T-cell (primary cell): ENCODE measurements around the gene PRR15. TPM values are rescaled to one million over a fixed set of nuclear protein-coding genes. Genes with fewer than 3 reads are reported as not detected.

Experiments used
- ATAC-seq, 4 experiments: fragments of 200-7000 bp in 3 of 4; fragments of 150-1000 bp in 1 of 4; cut with Tn5 transposase; replicated peaks in 1 of 4; 1 replicate in 3 of 4; 2 replicates in 1 of 4; pipeline ENCODE4 v1.10.0; 2021; ENCODE audit warnings: moderate library complexity in 3 of 4, mild to moderate bottlenecking in 2 of 4, moderate number of reproducible peaks in 1 of 4
- CTCF ChIA-PET, 2 donors: fragments of 300-600 bp; sonication (Branson Sonifier 250); formaldehyde crosslinking; loops; one replicate each; lab custom pipeline; 2022; ENCODE audit warnings: antibody characterized with exemption in 2 of 2; lab: Charles Lee
- POLR2A ChIA-PET, 2 donors: fragments of 300-600 bp; sonication (Branson Sonifier 250); formaldehyde crosslinking; loops; one replicate each; lab custom pipeline; 2022; ENCODE audit warnings: antibody characterized with exemption in 2 of 2; lab: Charles Lee
- DNase-seq, 35 experiments: peaks; one replicate each; pipeline versions ENCODE4 v3.0.0 to v3.0.0-alpha.2; 2013 to 2023
- H3K27ac ChIP-seq: one replicate; pipeline ENCODE4 v1.5.1; 2013; ENCODE audit warnings: low read length
- H3K27me3 ChIP-seq, 2 experiments: replicated peaks in 1 of 2; 1 replicate in 1 of 2; 2 replicates in 1 of 2; pipeline versions ENCODE4 v1.6.1 to v1.7.0; 2013; ENCODE audit warnings: low read length in 1 of 2, mixed read lengths in 1 of 2; ENCODE audit not compliant: control insufficient read depth in 2 of 2, insufficient read depth in 2 of 2; ENCODE audit errors: extremely low read depth in 1 of 2
- H3K36me3 ChIP-seq, 2 donors: 1 replicate in 1 of 2; 2 replicates in 1 of 2; pipeline versions ENCODE4 v1.6.1 to v1.7.0; 2013; ENCODE audit warnings: low read length in 1 of 2; ENCODE audit not compliant: control insufficient read depth in 2 of 2, insufficient read depth in 1 of 2; ENCODE audit errors: extremely low read depth in 1 of 2
- H3K4me1 ChIP-seq, 2 experiments: 1 replicate in 1 of 2; 2 replicates in 1 of 2; pipeline versions ENCODE4 v1.6.1 to v1.7.0; 2013; ENCODE audit warnings: low read length in 2 of 2, mixed read lengths in 1 of 2; ENCODE audit not compliant: insufficient read depth in 2 of 2, control insufficient read depth in 1 of 2; ENCODE audit errors: extremely low read depth in 1 of 2
- H3K4me3 ChIP-seq, 2 donors: 1 replicate in 1 of 2; 2 replicates in 1 of 2; pipeline versions ENCODE4 v1.5.1 to v1.7.0; 2013; ENCODE audit warnings: mild to moderate bottlenecking in 2 of 2, low read length in 1 of 2, moderate library complexity in 1 of 2; ENCODE audit not compliant: control insufficient read depth in 1 of 2; ENCODE audit errors: extremely low read depth in 1 of 2
- H3K9me3 ChIP-seq: 2 replicates; pipeline ENCODE4 v1.7.0; 2013
- H3K27ac Mint-ChIP-seq, 2 donors: one replicate each; pipeline ENCODE4 v1.8.0; 2020 to 2021; ENCODE audit warnings: mild to moderate bottlenecking in 2 of 2, mixed read lengths in 2 of 2
- H3K27me3 Mint-ChIP-seq, 2 donors: one replicate each; pipeline ENCODE4 v1.8.0; 2021 to 2022; ENCODE audit warnings: mixed read lengths in 2 of 2
- H3K36me3 Mint-ChIP-seq: one replicate; pipeline ENCODE4 v1.8.0; 2021; ENCODE audit warnings: mixed read lengths
- H3K4me1 Mint-ChIP-seq, 3 donors: one replicate each; pipeline ENCODE4 v1.8.0; 2020 to 2022; ENCODE audit warnings: mixed read lengths in 3 of 3, mild to moderate bottlenecking in 1 of 3
- H3K4me3 Mint-ChIP-seq, 3 donors: one replicate each; pipeline ENCODE4 v1.8.0; 2020 to 2022; ENCODE audit warnings: mild to moderate bottlenecking in 3 of 3, mixed read lengths in 3 of 3, moderate library complexity in 3 of 3
- H3K9me3 Mint-ChIP-seq, 3 donors: one replicate each; pipeline ENCODE4 v1.8.0; 2020 to 2022; ENCODE audit warnings: mixed read lengths in 3 of 3
- WGBS: methylation state at CpG from one replicate; pipeline ENCODE4 v1.1.5; 2013; ENCODE audit warnings: missing lambda C conversion rate; ENCODE audit not compliant: insufficient coverage; 5-methylcytosine and 5-hydroxymethylcytosine counted together
- total RNA-seq, 35 experiments: library from RNA in 6 of 35; stranded (reverse) in 6 of 35; fragments of 120-200 nt in 1 of 35; gene quantifications; one replicate each; pipeline versions ENCODE4 v1.2.1 to v1.2.4 and lab custom pipeline; 2013 to 2026

The PRR15 gene
- total RNA-seq, 5 donors from 2014 or later (not counting 1 experiment from before 2014, with no cell fraction given) = 0.30 to 0.38 TPM; not detected in 3

DNA sequence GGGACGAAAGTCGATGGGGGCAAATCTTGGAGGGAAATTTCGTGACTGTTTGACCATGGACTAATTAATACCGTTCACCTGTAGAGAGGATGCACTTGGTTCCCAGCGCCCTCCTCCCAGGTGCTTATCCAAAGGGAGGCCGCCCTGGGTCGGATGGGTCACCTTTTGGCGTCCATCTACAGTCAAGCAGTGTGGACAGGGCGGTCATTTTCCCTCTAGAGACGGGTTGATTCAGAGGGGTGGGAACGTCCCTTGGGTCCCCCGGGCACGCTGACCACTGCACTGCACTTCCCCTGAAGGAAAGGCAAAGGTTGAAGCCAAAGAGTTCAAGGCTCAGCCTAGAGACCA is 2.0 kb downstream of the PRR15 start:
- peaks cover 14 to 26% (median 16%) of the 10 kb centered on the region in 3 donors for H3K4me1 Mint-ChIP-seq
- H3K4me3 ChIP-seq = peak overlapping the region in 1 of 2 donors; percentile 74
- ChIA-PET POLR2A (no interaction called here), CTCF (no interaction called here)
- peak overlapping the region in 2 of 3 donors; percentile 11 to 72 for H3K4me3 Mint-ChIP-seq
- no peak overlapping the region for H3K27ac Mint-ChIP-seq
- H3K9me3 ChIP-seq = no peaks in the 10 kb centered on the region
- H3K4me1 ChIP-seq = peaks cover 6 to 31% of the 10 kb centered on the region in 2 experiments
- ATAC-seq (no peak), DNase-seq (no peak)
- H3K27me3 Mint-ChIP-seq = peaks cover 56 to 73% of the 10 kb centered on the region in 2 donors
- WGBS = 40% methylated on average over 12 of the region's 13 CpGs
- peaks cover 6 to 60% of the 10 kb centered on the region in 2 experiments for H3K27me3 ChIP-seq
- no peaks in the 10 kb centered on the region for H3K36me3 Mint-ChIP-seq
- no peaks in the 10 kb centered on the region for H3K36me3 ChIP-seq
- H3K27ac ChIP-seq = no peak overlapping the region
- H3K9me3 Mint-ChIP-seq = no peaks in the 10 kb centered on the region

DNA sequence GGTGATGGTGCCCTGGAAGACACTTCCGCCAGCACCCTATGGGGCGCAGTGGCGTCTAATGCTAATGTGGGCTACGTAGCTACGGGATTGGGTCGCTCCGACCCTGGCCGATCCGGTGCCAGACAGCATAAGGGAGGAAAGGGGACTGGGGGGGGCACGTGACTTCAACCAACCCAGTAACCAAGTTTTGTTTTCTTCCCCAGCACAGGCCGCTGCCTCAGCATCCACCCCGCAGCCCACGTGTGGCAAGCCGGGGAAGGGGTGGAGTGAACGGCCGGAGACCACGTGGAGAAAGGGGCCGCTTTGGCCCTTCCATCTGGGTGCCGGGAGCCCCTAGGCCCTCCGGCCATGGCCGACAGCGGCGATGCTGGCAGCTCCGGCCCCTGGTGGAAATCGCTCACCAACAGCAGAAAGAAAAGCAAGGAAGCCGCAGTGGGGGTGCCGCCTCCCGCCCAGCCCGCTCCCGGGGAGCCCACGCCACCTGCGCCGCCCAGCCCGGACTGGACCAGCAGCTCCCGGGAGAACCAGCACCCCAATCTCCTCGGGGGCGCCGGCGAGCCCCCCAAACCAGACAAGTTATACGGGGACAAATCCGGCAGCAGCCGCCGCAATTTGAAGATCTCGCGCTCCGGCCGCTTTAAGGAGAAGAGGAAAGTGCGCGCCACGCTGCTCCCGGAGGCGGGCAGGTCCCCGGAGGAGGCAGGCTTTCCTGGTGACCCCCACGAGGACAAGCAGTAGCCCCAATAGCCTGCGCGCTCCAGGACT is 2.5 kb downstream of the PRR15 start:
- no peak for DNase-seq
- peak overlapping the region in 1 of 2 donors; percentile 74 for H3K4me3 ChIP-seq
- Mint-ChIP-seq H3K27me3 (peaks cover 57 to 72% of the 10 kb centered on the region in 2 donors), H3K27ac (no peak overlapping the region), H3K36me3 (no peaks in the 10 kb centered on the region), H3K4me1 (peaks cover 14 to 26% (median 16%) of the 10 kb centered on the region in 3 donors), H3K9me3 (no peaks in the 10 kb centered on the region), H3K4me3 (peak overlapping the region in 1 of 3 donors; percentile 72)
- POLR2A ChIA-PET = no interaction called here
- peaks cover 6 to 55% of the 10 kb centered on the region in 2 experiments for H3K27me3 ChIP-seq
- no peak for ATAC-seq
- H3K36me3 ChIP-seq = no peaks in the 10 kb centered on the region
- CTCF ChIA-PET = no interaction called here
- H3K27ac ChIP-seq = no peak overlapping the region
- no peaks in the 10 kb centered on the region for H3K9me3 ChIP-seq
- 13% methylated on average over 36 of the region's 56 CpGs for WGBS
- peaks cover 6 to 31% of the 10 kb centered on the region in 2 experiments for H3K4me1 ChIP-seq

DNA sequence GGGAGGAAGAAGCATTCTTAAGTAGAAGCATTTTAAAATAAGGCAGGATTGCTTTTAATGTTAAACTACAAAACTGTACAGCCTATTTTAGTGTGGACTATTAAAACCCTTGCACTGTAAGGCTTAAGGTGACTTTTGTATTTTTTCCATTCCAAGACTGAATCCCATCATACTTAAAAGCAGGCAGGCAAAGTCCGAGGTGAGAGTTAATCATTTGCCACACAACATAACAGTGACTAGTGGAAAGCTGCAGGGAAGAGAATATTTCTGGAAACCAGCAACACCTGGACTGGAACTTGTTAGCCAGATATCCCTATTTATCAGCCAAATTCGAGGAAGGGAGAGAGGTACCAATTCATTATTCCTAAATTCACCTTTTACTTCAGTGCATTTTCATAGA is 3.5 kb downstream of the PRR15 start:
- Histone ChIP-seq H3K27me3 (peaks cover 6 to 52% of the 10 kb centered on the region in 2 experiments), H3K4me1 (peaks cover 6 to 31% of the 10 kb centered on the region in 2 experiments), H3K4me3 (no peak overlapping the region), H3K36me3 (no peaks in the 10 kb centered on the region), H3K27ac (no peak overlapping the region), H3K9me3 (no peaks in the 10 kb centered on the region)
- Mint-ChIP-seq H3K27ac (no peak overlapping the region), H3K4me1 (peaks cover 14 to 26% (median 16%) of the 10 kb centered on the region in 3 donors), H3K4me3 (no peak overlapping the region), H3K9me3 (no peaks in the 10 kb centered on the region), H3K27me3 (peaks cover 50 to 65% of the 10 kb centered on the region in 2 donors), H3K36me3 (no peaks in the 10 kb centered on the region)
- POLR2A ChIA-PET = no interaction called here
- DNase-seq = no peak
- CTCF ChIA-PET = no interaction called here
- ATAC-seq = no peak
- WGBS = no CpG with 5 or more reads among the region's 2 CpGs

DNA sequence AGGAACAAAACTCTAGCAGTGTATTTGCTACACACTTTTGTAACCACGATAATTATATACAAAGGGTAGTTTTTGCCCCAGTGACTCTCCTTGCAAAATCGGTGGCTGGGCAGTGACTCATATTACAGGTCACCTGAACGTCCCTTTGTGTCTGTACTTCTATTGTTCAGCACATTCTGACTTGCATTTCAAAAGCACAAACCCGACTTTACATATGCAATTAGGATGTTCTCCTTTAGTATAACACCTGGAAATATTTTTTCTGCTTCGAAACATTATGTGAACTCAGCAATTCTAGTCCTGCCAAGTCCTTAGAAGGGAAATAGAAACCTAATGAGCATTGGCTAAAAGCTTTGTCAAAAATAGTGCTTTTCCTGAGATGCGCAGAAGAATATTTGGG is 6.0 kb downstream of the PRR15 start:
- ChIA-PET CTCF (no interaction called here), POLR2A (no interaction called here)
- ATAC-seq = no peak
- Histone ChIP-seq H3K4me3 (no peak overlapping the region), H3K4me1 (peaks cover 3 to 15% of the 10 kb centered on the region in 2 experiments), H3K9me3 (no peaks in the 10 kb centered on the region), H3K27ac (no peak overlapping the region), H3K36me3 (no peaks in the 10 kb centered on the region), H3K27me3 (peaks cover 3 to 28% of the 10 kb centered on the region in 2 experiments)
- Mint-ChIP-seq H3K9me3 (peaks cover 0 to 2% (median 0%) of the 10 kb centered on the region in 3 donors), H3K4me3 (no peak overlapping the region), H3K4me1 (peaks cover 10 to 14% (median 10%) of the 10 kb centered on the region in 3 donors), H3K27me3 (peaks cover 47 to 58% of the 10 kb centered on the region in 2 donors), H3K27ac (no peak overlapping the region), H3K36me3 (no peaks in the 10 kb centered on the region)
- 80% methylated on average over 3 of the region's 6 CpGs for WGBS
- no peak for DNase-seq

DNA sequence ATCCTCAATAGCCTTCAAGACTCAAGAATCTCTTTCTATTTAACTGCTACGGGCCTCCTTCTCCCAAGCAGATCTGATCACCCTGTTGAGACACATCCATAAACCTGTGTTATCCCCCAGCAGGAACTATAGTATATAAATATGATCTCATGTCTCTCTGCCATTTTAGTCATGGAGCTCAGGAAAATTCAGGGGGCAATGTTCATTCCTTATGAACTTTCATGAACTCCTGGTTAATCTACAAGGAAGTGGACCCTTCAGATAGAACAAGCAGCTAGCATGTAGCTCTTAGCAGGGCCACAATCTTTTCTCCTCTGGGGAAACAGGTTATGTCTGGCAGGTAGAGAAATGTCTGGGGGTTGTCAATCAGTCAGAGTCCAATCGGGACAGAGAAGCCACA is 8.9 kb downstream of the PRR15 start:
- H3K4me1 ChIP-seq = no peaks in the 10 kb centered on the region
- POLR2A ChIA-PET = no interaction called here
- H3K4me3 ChIP-seq = no peak overlapping the region
- H3K27ac ChIP-seq = no peak overlapping the region
- Mint-ChIP-seq H3K9me3 (peaks cover 11 to 13% (median 12%) of the 10 kb centered on the region in 3 donors), H3K27ac (no peak overlapping the region), H3K27me3 (peaks cover 23 to 41% of the 10 kb centered on the region in 2 donors), H3K4me1 (no peaks in the 10 kb centered on the region), H3K4me3 (no peak overlapping the region), H3K36me3 (no peaks in the 10 kb centered on the region)
- H3K36me3 ChIP-seq = no peaks in the 10 kb centered on the region
- DNase-seq (no peak), ATAC-seq (no peak)
- peaks cover under 1 to 5% of the 10 kb centered on the region in 2 experiments for H3K27me3 ChIP-seq
- H3K9me3 ChIP-seq = no peaks in the 10 kb centered on the region
- WGBS = no CpG with 5 or more reads among the region's 2 CpGs
- CTCF ChIA-PET = no interaction called here

DNA sequence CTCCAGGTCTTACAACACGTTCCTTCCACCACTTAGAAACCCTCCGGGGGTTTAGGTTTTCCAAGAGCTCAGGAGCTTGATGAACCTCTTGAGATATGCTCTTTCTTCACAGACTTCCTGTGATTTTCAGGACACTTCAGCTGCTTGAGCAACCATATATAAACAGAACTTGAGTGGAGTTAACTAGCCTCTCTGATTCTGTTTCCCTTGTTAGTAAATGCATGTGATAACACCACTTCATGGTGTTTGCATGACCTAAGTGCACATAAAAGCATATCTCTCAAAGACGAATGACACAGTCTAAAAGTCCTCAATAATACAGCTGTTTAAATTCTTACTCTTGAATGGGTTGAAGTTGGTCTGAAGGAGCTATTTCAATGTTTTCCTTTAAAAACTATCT is 9.9 kb downstream of the PRR15 start:
- H3K36me3 ChIP-seq = no peaks in the 10 kb centered on the region
- DNase-seq = no peak
- no peak overlapping the region for H3K4me3 Mint-ChIP-seq
- H3K4me3 ChIP-seq = no peak overlapping the region
- H3K27ac Mint-ChIP-seq = no peak overlapping the region
- H3K4me1 Mint-ChIP-seq = no peaks in the 10 kb centered on the region
- H3K27ac ChIP-seq = no peak overlapping the region
- no peak for ATAC-seq
- POLR2A ChIA-PET = interaction anchor here in 1 of 2 donors (0.6 kb wide), 1 partner anchor 15 kb away, joined by 3 read pairs; no protein-coding TSS in a partner anchor
- H3K9me3 ChIP-seq = no peaks in the 10 kb centered on the region
- peaks cover 11 to 18% (median 16%) of the 10 kb centered on the region in 3 donors for H3K9me3 Mint-ChIP-seq
- H3K36me3 Mint-ChIP-seq = no peaks in the 10 kb centered on the region
- H3K4me1 ChIP-seq = no peaks in the 10 kb centered on the region
- peaks cover 0 to 5% of the 10 kb centered on the region in 2 experiments for H3K27me3 ChIP-seq
- CTCF ChIA-PET = no interaction called here
- H3K27me3 Mint-ChIP-seq = peaks cover 15 to 38% of the 10 kb centered on the region in 2 donors
- WGBS = 93% methylated on average over 2 of the region's 3 CpGs
